Gastroesophageal sphincter (tissue), 3 donors: Measurements from ENCODE around the gene PSAP.

Experiments used
- CTCF ChIP-seq, 4 experiments: fragments of 200-600 bp in 2 of 4; fragments of 450-650 bp in 2 of 4; sonication (generic) in 1 of 4; IDR thresholded peaks; one replicate each; pipeline ENCODE4 v1.5.1; 2017 to 2019; ENCODE audit warnings: antibody characterized with exemption in 4 of 4, mild to moderate bottlenecking in 2 of 4, moderate library complexity in 2 of 4
- EP300 ChIP-seq: sonication (generic); formaldehyde crosslinking; IDR thresholded peaks from one replicate; pipeline ENCODE4 v1.6.1; 2017; ENCODE audit warnings: antibody characterized with exemption, mild to moderate bottlenecking
- POLR2A ChIP-seq, 2 donors: fragments of 450-650 bp; IDR thresholded peaks; one replicate each; pipeline ENCODE4 v1.6.1; 2017; ENCODE audit warnings: antibody characterized with exemption in 2 of 2, mild to moderate bottlenecking in 2 of 2, moderate library complexity in 1 of 2
- POLR2AphosphoS5 ChIP-seq: sonication (generic); formaldehyde crosslinking; IDR thresholded peaks from one replicate; pipeline ENCODE4 v1.6.1; 2017; ENCODE audit warnings: antibody characterized with exemption

- TF ChIP-seq CTCF (IDR thresholded peaks at IDR 0.05) (no peak), POLR2AphosphoS5 (no peak), POLR2A (IDR thresholded peaks at IDR 0.05) (no peak), EP300 (no peak)
Measured at GRCh38 chr10:71878327-71879034, 27.4 kb upstream of the PSAP start.
